DMS53 treated with DMSO at 0.1 percent for 48 hours (cell line): ENCODE measurements around the gene UTS2R.
A peak's percentile ranks its signal among the peaks of the same experiment; 100 is the strongest.

Experiments used
- DNase-seq: peaks from one replicate; lab custom pipeline; 2025; ENCODE audit not compliant: unreplicated experiment; lab: John Stamatoyannopoulos, UW

UTS2R gene

GRCh38 chr17:82388223-82388921 lies 16.8 kb downstream of the UTS2R start:
- peak; percentile 65 for DNase-seq

- DNase-seq, result no peak
These were observed 17.3 kb downstream of the UTS2R start for GRCh38 chr17:82388922-82389283.

GRCh38 chr17:82389379-82389778 lies 17.8 kb downstream of the UTS2R start:
- no peak for DNase-seq

- DNase-seq, result no peak
These were observed 18.7 kb downstream of the UTS2R start for GRCh38 chr17:82390015-82390859.

- DNase-seq, result no peak
These were observed 19.4 kb downstream of the UTS2R start for GRCh38 chr17:82390860-82391435.

- DNase-seq, result no peak
These were observed 20.0 kb downstream of the UTS2R start for GRCh38 chr17:82391496-82392066.

GRCh38 chr17:82392209-82392920 lies 20.8 kb downstream of the UTS2R start:
- DNase-seq, result no peak

- DNase-seq, result no peak
These were observed 21.4 kb downstream of the UTS2R start for GRCh38 chr17:82392941-82393340.

GRCh38 chr17:82394278-82394677 lies 22.7 kb downstream of the UTS2R start:
- no peak for DNase-seq

- no peak for DNase-seq
These were observed 25.3 kb downstream of the UTS2R start for GRCh38 chr17:82396601-82397435.

GRCh38 chr17:82397449-82398335 lies 26.1 kb downstream of the UTS2R start:
- no peak for DNase-seq

- no peak for DNase-seq
These were observed 27.5 kb downstream of the UTS2R start for GRCh38 chr17:82399041-82399441.

GRCh38 chr17:82399601-82400101 lies 28.1 kb downstream of the UTS2R start:
- DNase-seq, result no peak

- DNase-seq, result no peak
These were observed 28.6 kb downstream of the UTS2R start for GRCh38 chr17:82400206-82400605.

- no peak for DNase-seq
These were observed 29.3 kb downstream of the UTS2R start for GRCh38 chr17:82400830-82401229.

GRCh38 chr17:82402865-82403264 lies 31.3 kb downstream of the UTS2R start:
- no peak for DNase-seq

- DNase-seq, result no peak
These were observed 32.4 kb downstream of the UTS2R start for GRCh38 chr17:82403662-82404660.

GRCh38 chr17:82405051-82405450 lies 33.5 kb downstream of the UTS2R start:
- DNase-seq, result no peak
